A673 (cell line): ENCODE measurements around the gene FNDC7. TPM values are rescaled to one million over a fixed set of nuclear protein-coding genes. Genes with fewer than 3 reads are reported as not detected.
"Not testable (repeated sequence)": the region's sequence is repeated elsewhere in the genome, so short reads cannot be mapped to it uniquely, and the experiment has no call there.

Experiments used
- BruUV-seq: library from RNA; stranded (reverse); fragments of 400-500 nt; replicated peaks from 2 replicates; lab custom pipeline; 2021; lab: Mats Ljungman, UMichigan
- CTCF ChIA-PET: fragments of 300-600 bp; sonication (Branson Sonifier 250); formaldehyde crosslinking; loops from one replicate; lab custom pipeline; 2022; ENCODE audit warnings: antibody characterized with exemption; lab: Charles Lee
- POLR2A ChIA-PET: fragments of 300-600 bp; sonication (Branson Sonifier 250); formaldehyde crosslinking; loops from one replicate; lab custom pipeline; 2022; ENCODE audit warnings: antibody characterized with exemption; ENCODE audit not compliant: low non-redundant PET; lab: Charles Lee
- DNase-seq: peaks from one replicate; pipeline ENCODE4 v3.0.0-alpha.2; 2015; ENCODE audit warnings: low spot score
- H3K27ac ChIP-seq: fragments of 200-600 bp; sonication (generic); 2 replicates; pipeline ENCODE4 v1.5.1; 2016; ENCODE audit warnings: mixed run types, low read depth, mild to moderate bottlenecking, mixed read lengths, antibody characterized with exemption, low read length; ENCODE audit not compliant: poor library complexity, severe bottlenecking
- H3K27me3 ChIP-seq: fragments of 200-600 bp; sonication (generic); replicated peaks from 2 replicates; pipeline ENCODE4 v1.6.1; 2017; ENCODE audit warnings: mixed run types, low read depth, mild to moderate bottlenecking, mixed read lengths, antibody characterized with exemption, low read length; ENCODE audit not compliant: insufficient read depth, poor library complexity
- H3K36me3 ChIP-seq: fragments of 200-600 bp; sonication (generic); 2 replicates; pipeline ENCODE4 v1.6.1; 2016; ENCODE audit warnings: mixed run types, mild to moderate bottlenecking, mixed read lengths, antibody characterized with exemption, low read length; ENCODE audit not compliant: insufficient read depth, poor library complexity, severe bottlenecking
- H3K4me1 ChIP-seq: fragments of 200-600 bp; sonication (generic); 2 replicates; pipeline ENCODE4 v1.6.1; 2017; ENCODE audit warnings: mixed run types, mild to moderate bottlenecking, mixed read lengths, antibody characterized with exemption, low read length; ENCODE audit not compliant: insufficient read depth, poor library complexity, severe bottlenecking
- H3K4me3 ChIP-seq: fragments of 200-600 bp; sonication (generic); 2 replicates; pipeline ENCODE4 v1.5.1; 2016; ENCODE audit warnings: low read depth, mixed run types, mild to moderate bottlenecking, mixed read lengths, low read length; ENCODE audit not compliant: poor library complexity, severe bottlenecking
- H3K9me3 ChIP-seq: fragments of 200-600 bp; sonication (generic); 2 replicates; pipeline ENCODE4 v1.6.1; 2016; ENCODE audit warnings: mixed run types, low read depth, mild to moderate bottlenecking, mixed read lengths, antibody characterized with exemption, low read length; ENCODE audit not compliant: poor library complexity, severe bottlenecking
- EZH2 ChIP-seq: fragments of 200-600 bp; sonication (generic); IDR thresholded peaks from 2 replicates; pipeline ENCODE4 v1.6.1; 2017; ENCODE audit warnings: borderline replicate concordance, low read depth, mild to moderate bottlenecking, mixed read lengths, antibody characterized with exemption, low read length; ENCODE audit not compliant: poor library complexity, severe bottlenecking
- intact Hi-C: fragments of 100-400 bp; cut with micrococcal nuclease; formaldehyde crosslinking; loops from one replicate; pipeline ENCODE4 v1.10.0; 2022; ENCODE audit not compliant: unreplicated experiment
- total RNA-seq: library from RNA; stranded (reverse); gene quantifications from 2 replicates; pipeline ENCODE4 v1.2.3, GENCODE V29; 2021
- TF ChIP-seq, protein P1 (sequence below): fragments of 300-800, 200-600 bp; sonication (generic); conservative IDR thresholded peaks from 2 replicates; pipeline ENCODE4 v1.5.1; 2017; ENCODE audit warnings: low read depth, mild to moderate bottlenecking, antibody characterized with exemption, low read length, moderate library complexity, mixed read lengths

Gene FNDC7
- total RNA-seq, 1 experiment from 2014 or later: 0.13 TPM

- Histone ChIP-seq H3K36me3 (peaks cover 56% of the 10 kb centered on the region), H3K27me3 (no peaks in the 10 kb centered on the region), H3K4me1 (no peaks in the 10 kb centered on the region), H3K9me3 (no peaks in the 10 kb centered on the region), H3K4me3 (no peak overlapping the region), H3K27ac (no peak overlapping the region)
- no TSS peak for BruUV-seq
- no peak for DNase-seq
- intact Hi-C loops: no loop called here
- CTCF ChIA-PET: no interaction called here
- TF ChIP-seq EZH2: no peak
- TF ChIP-seq, protein P1, sequence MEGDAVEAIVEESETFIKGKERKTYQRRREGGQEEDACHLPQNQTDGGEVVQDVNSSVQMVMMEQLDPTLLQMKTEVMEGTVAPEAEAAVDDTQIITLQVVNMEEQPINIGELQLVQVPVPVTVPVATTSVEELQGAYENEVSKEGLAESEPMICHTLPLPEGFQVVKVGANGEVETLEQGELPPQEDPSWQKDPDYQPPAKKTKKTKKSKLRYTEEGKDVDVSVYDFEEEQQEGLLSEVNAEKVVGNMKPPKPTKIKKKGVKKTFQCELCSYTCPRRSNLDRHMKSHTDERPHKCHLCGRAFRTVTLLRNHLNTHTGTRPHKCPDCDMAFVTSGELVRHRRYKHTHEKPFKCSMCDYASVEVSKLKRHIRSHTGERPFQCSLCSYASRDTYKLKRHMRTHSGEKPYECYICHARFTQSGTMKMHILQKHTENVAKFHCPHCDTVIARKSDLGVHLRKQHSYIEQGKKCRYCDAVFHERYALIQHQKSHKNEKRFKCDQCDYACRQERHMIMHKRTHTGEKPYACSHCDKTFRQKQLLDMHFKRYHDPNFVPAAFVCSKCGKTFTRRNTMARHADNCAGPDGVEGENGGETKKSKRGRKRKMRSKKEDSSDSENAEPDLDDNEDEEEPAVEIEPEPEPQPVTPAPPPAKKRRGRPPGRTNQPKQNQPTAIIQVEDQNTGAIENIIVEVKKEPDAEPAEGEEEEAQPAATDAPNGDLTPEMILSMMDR: no peak
- POLR2A ChIA-PET: no interaction called here
Observed at GRCh38 chr1:108701176-108701849, 11.4 kb upstream of the FNDC7 start.

- H3K4me3 ChIP-seq, BruUV-seq, H3K9me3 ChIP-seq, H3K4me1 ChIP-seq, H3K27me3 ChIP-seq, H3K27ac ChIP-seq, POLR2A ChIA-PET, CTCF ChIA-PET, intact Hi-C loops, DNase-seq: not testable (repeated sequence)
- H3K36me3 ChIP-seq: peaks cover 48% of the 10 kb centered on the region
Observed at GRCh38 chr1:108702109-108702508, 10.6 kb upstream of the FNDC7 start.

GRCh38 chr1:108703939-108704338, 8.8 kb upstream of the FNDC7 start:
- intact Hi-C loops: no loop called here
- no peak overlapping the region for H3K4me3 ChIP-seq
- BruUV-seq: no TSS peak

More at GRCh38 chr1:108703939-108704338, 8.8 kb upstream of the FNDC7 start:
- ChIA-PET CTCF (no interaction called here), POLR2A (no interaction called here)
- H3K4me1 ChIP-seq: no peaks in the 10 kb centered on the region
- H3K36me3 ChIP-seq: peaks cover 30% of the 10 kb centered on the region
- H3K27me3 ChIP-seq: no peaks in the 10 kb centered on the region
- H3K9me3 ChIP-seq: no peaks in the 10 kb centered on the region
- TF ChIP-seq, protein P1: no peak
- no peak for TF ChIP-seq EZH2
- no peak overlapping the region for H3K27ac ChIP-seq
- DNase-seq: no peak
